ENCODE measurements around the gene ACLY.

ACLY gene

DNA sequence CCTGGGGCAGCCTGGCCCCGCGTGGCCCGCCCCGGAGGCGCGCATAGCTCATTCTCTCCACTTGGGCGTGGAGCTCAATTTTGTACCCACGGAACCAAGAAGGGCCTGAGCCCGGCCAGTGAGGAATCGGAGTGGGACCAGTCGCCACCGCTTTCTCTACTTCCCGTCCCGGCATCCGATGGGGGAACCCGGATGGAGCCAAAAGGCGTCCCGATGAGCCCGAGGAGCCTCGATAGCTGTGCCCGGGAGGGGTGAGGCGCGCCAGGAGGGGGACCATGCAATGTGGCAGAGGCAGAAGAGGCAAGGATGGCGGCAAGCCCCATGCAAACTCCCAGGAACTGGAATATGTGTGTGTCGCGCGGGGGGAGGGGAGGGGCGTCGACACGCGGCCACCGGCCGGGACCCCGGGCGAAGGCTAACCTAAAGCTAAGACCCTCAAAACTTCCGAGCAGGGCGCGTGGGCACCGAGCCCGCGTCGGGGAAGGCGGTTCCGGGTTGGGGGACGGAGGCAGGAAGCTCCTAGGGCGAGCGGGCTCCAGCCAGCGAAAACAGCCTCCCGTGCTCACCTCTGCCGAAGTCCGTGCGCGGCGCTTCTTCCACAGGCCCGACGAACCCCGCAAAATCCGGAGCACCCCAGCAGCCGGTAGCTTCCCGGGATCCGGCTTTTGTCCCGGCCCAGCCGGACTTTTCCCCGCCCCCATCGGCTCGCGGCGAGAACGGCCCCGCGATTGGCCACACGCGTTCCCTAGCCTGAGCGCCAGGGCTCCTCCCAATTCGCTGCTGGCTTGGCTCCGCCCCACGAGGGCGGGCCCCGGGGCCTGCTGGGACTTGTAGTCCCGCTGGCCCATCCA is at the start of gene ACLY (continued):
- TF ChIP-seq, protein P1, sequence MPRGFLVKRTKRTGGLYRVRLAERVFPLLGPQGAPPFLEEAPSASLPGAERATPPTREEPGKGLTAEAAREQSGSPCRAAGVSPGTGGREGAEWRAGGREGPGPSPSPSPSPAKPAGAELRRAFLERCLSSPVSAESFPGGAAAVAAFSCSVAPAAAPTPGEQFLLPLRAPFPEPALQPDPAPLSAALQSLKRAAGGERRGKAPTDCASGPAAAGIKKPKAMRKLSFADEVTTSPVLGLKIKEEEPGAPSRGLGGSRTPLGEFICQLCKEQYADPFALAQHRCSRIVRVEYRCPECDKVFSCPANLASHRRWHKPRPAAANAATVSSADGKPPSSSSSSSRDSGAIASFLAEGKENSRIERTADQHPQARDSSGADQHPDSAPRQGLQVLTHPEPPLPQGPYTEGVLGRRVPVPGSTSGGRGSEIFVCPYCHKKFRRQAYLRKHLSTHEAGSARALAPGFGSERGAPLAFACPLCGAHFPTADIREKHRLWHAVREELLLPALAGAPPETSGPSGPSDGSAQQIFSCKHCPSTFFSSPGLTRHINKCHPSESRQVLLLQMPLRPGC (tag by site-specific recombination; IDR thresholded peaks at IDR 0.05), result peak; percentile 32; the same call in 1 of the 2 replicates
- TF ChIP-seq, protein P2, sequence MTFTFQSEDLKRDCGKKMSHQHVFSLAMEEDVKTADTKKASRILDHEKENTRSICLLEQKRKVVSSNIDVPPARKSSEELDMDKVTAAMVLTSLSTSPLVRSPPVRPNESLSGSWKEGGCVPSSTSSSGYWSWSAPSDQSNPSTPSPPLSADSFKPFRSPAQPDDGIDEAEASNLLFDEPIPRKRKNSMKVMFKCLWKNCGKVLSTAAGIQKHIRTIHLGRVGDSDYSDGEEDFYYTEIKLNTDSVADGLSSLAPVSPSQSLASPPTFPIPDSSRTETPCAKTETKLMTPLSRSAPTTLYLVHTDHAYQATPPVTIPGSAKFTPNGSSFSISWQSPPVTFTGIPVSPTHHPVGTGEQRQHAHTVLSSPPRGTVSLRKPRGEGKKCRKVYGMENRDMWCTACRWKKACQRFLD (tag by site-specific recombination; IDR thresholded peaks at IDR 0.05), result peak; percentile 28; the same call in 1 of the 2 replicates
- TF ChIP-seq BCL11A (tag by site-specific recombination; IDR thresholded peaks at IDR 0.05; ENCODE audit: low read depth) (no peak; the same call in 1 of the 2 replicates), ZNF394 (tag by site-specific recombination; IDR thresholded peaks at IDR 0.05; ENCODE audit: borderline replicate concordance) (no peak), OVOL3 (tag by site-specific recombination; IDR thresholded peaks at IDR 0.05) (peak; percentile 15; the same call in 1 of the 2 replicates), ZNF747 (tag by site-specific recombination; IDR thresholded peaks at IDR 0.05) (no peak), ZNF664 (tag by site-specific recombination; IDR thresholded peaks at IDR 0.05) (no peak), ZNF660 (tag by site-specific recombination; IDR thresholded peaks at IDR 0.05) (no peak), ZSCAN18 (tag by site-specific recombination; IDR thresholded peaks at IDR 0.05) (no peak), ZNF629 (tag by site-specific recombination; IDR thresholded peaks at IDR 0.05) (0 out of 2 replicates have a peak, but pooled peaks have one; percentile 5), ZNF211 (tag by site-specific recombination; IDR thresholded peaks at IDR 0.05; ENCODE audit: low read depth) (no peak), PRDM4 (tag by site-specific recombination; IDR thresholded peaks at IDR 0.05) (no peak), ZNF324 (tag by site-specific recombination; IDR thresholded peaks at IDR 0.05) (0 out of 2 replicates have a peak, but pooled peaks have one; percentile 50), ZNF791 (tag by site-specific recombination; IDR thresholded peaks at IDR 0.05) (no peak), ZNF677 (tag by site-specific recombination; IDR thresholded peaks at IDR 0.05) (no peak), WT1 (tag by site-specific recombination; IDR thresholded peaks at IDR 0.05) (no peak), REPIN1 (tag by site-specific recombination; IDR thresholded peaks at IDR 0.05; ENCODE audit: low read depth) (peak; percentile 59; the same call in 1 of the 2 replicates), ZNF76 (tag by site-specific recombination; IDR thresholded peaks at IDR 0.05; ENCODE audit: borderline replicate concordance, low read depth) (peak; percentile 95), ZNF350 (tag by site-specific recombination; IDR thresholded peaks at IDR 0.05) (no peak), GLI4 (tag by site-specific recombination; IDR thresholded peaks at IDR 0.05) (0 out of 2 replicates have a peak, but pooled peaks have one; percentile 12), ZBTB44 (tag by site-specific recombination; IDR thresholded peaks at IDR 0.05) (no peak)
- TF ChIP-seq, protein P3, sequence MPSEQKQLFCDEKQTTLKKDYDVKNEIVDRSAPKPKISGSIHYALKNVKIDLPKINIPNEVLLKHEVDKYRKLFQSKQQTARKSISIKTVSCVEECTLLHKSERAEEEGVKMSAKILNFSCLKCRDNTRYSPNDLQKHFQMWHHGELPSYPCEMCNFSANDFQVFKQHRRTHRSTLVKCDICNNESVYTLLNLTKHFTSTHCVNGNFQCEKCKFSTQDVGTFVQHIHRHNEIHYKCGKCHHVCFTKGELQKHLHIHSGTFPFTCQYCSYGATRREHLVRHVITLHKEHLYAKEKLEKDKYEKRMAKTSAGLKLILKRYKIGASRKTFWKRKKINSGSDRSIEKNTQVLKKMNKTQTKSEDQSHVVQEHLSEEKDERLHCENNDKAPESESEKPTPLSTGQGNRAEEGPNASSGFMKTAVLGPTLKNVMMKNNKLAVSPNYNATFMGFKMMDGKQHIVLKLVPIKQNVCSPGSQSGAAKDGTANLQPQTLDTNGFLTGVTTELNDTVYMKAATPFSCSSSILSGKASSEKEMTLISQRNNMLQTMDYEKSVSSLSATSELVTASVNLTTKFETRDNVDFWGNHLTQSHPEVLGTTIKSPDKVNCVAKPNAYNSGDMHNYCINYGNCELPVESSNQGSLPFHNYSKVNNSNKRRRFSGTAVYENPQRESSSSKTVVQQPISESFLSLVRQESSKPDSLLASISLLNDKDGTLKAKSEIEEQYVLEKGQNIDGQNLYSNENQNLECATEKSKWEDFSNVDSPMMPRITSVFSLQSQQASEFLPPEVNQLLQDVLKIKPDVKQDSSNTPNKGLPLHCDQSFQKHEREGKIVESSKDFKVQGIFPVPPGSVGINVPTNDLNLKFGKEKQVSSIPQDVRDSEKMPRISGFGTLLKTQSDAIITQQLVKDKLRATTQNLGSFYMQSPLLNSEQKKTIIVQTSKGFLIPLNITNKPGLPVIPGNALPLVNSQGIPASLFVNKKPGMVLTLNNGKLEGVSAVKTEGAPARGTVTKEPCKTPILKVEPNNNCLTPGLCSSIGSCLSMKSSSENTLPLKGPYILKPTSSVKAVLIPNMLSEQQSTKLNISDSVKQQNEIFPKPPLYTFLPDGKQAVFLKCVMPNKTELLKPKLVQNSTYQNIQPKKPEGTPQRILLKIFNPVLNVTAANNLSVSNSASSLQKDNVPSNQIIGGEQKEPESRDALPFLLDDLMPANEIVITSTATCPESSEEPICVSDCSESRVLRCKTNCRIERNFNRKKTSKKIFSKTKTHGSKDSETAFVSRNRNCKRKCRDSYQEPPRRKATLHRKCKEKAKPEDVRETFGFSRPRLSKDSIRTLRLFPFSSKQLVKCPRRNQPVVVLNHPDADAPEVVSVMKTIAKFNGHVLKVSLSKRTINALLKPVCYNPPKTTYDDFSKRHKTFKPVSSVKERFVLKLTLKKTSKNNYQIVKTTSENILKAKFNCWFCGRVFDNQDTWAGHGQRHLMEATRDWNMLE (tag by site-specific recombination; conservative IDR thresholded peaks at IDR 0.05; ENCODE audit: low read depth), result no peak
- TF ChIP-seq, protein P4, sequence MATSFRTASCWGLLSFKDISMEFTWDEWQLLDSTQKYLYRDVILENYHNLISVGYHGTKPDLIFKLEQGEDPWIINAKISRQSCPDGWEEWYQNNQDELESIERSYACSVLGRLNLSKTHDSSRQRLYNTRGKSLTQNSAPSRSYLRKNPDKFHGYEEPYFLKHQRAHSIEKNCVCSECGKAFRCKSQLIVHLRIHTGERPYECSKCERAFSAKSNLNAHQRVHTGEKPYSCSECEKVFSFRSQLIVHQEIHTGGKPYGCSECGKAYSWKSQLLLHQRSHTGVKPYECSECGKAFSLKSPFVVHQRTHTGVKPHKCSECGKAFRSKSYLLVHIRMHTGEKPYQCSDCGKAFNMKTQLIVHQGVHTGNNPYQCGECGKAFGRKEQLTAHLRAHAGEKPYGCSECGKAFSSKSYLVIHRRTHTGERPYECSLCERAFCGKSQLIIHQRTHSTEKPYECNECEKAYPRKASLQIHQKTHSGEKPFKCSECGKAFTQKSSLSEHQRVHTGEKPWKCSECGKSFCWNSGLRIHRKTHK (tag by site-specific recombination; IDR thresholded peaks at IDR 0.05), result no peak

Data from HEK293 (cell line).